ENCODE data around the gene TGFB2.

The TGFB2 gene

GRCh38 chr1:218468711-218469110 lies 123.6 kb downstream of the TGFB2 start:
- no peak overlapping the region for H2AK5ac ChIP-seq (ENCODE audit: low read length)
- no peak overlapping the region for H4K12ac ChIP-seq (ENCODE audit: low read depth, low read length)
- H3K27me3 ChIP-seq (ENCODE audit: insufficient read depth, low read length) = no peaks in the 10 kb centered on the region
- H3K4me2 ChIP-seq (ENCODE audit: low read length) = no peak overlapping the region
- no peak overlapping the region for H3K18ac ChIP-seq (ENCODE audit: low read length)
- no peak overlapping the region for H3K4me3 ChIP-seq (ENCODE audit: low read depth, low read length)
- no peak overlapping the region for H3K9ac ChIP-seq (ENCODE audit: low read length)
- H3K4me1 ChIP-seq (ENCODE audit: control insufficient read depth in 1 of 2, insufficient read depth in 2 of 2, low read length in 2 of 2) = no peaks in the 10 kb centered on the region
- no peak for DNase-seq
- H3K79me2 ChIP-seq (ENCODE audit: control insufficient read depth, insufficient read depth, low read length, poor library complexity) = no peaks in the 10 kb centered on the region
- no peak overlapping the region for H3K23ac ChIP-seq (ENCODE audit: low read length)
- no peak overlapping the region for H3K14ac ChIP-seq (ENCODE audit: low read length)
- WGBS (ENCODE audit: extremely low coverage, insufficient coverage, insufficient read length) = no CpG with 5 or more reads among the region's 4 CpGs
- no peak overlapping the region for H4K8ac ChIP-seq (ENCODE audit: low read depth, low read length)
- no peak overlapping the region for H2BK5ac ChIP-seq (ENCODE audit: low read depth, low read length, poor library complexity)
- H2BK12ac ChIP-seq (ENCODE audit: low read length) = peak overlapping the region; percentile 80
- no peak overlapping the region for H3K27ac ChIP-seq (ENCODE audit: low read depth, low read length)
- peaks cover 2% of the 10 kb centered on the region for H3K79me1 ChIP-seq (ENCODE audit: low read length)
- no peak overlapping the region for H4K91ac ChIP-seq (ENCODE audit: low read depth, low read length)
- H2BK120ac ChIP-seq (ENCODE audit: insufficient read depth, low read length, poor library complexity) = no peak overlapping the region
- H3K4ac ChIP-seq (ENCODE audit: low read depth, low read length) = no peak overlapping the region
- H2AFZ ChIP-seq (ENCODE audit: insufficient read depth, low read length, poor library complexity) = no peak overlapping the region
- no peaks in the 10 kb centered on the region for H3K36me3 ChIP-seq (ENCODE audit: control insufficient read depth in 1 of 2, insufficient read depth in 2 of 2, low read length in 2 of 2)
- H3K9me3 ChIP-seq (ENCODE audit: insufficient read depth, low read depth, low read length) = no peaks in the 10 kb centered on the region

DNA sequence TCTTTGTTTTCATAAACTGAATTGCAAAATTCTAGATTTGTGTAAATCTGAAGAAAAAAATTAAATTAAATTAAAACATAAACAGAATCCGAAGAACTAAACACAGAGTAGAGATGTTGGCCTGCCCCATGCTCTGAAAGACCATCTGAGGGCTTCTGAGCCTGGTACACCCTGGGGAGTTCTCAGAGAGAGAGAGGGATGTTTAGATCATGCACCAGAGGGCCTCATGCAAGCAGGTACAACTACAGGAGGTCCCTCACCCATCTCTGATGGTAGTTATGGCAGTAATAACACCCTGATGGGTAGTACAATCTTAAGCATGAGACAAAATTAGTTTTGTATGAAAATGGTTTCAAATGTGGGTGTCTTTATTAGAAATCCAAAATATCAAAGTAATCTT lies 127.7 kb downstream of the TGFB2 start:
- H2AFZ ChIP-seq (ENCODE audit: insufficient read depth, low read length, poor library complexity) = no peak overlapping the region
- no peak overlapping the region for H2BK5ac ChIP-seq (ENCODE audit: low read depth, low read length, poor library complexity)
- H3K27me3 ChIP-seq (ENCODE audit: insufficient read depth, low read length) = no peaks in the 10 kb centered on the region
- H3K18ac ChIP-seq (ENCODE audit: low read length) = no peak overlapping the region
- peak overlapping the region; percentile 11 for H4K8ac ChIP-seq (ENCODE audit: low read depth, low read length)
- no peak overlapping the region for H2BK120ac ChIP-seq (ENCODE audit: insufficient read depth, low read length, poor library complexity)
- peaks cover 4 to 10% of the 10 kb centered on the region in 2 experiments for H3K4me1 ChIP-seq (ENCODE audit: control insufficient read depth in 1 of 2, insufficient read depth in 2 of 2, low read length in 2 of 2)
- H3K27ac ChIP-seq (ENCODE audit: low read depth, low read length) = no peak overlapping the region
- peak overlapping the region; percentile 52 for H3K4ac ChIP-seq (ENCODE audit: low read depth, low read length)
- H3K4me2 ChIP-seq (ENCODE audit: low read length) = no peak overlapping the region
- peak overlapping the region; percentile 15 for H3K14ac ChIP-seq (ENCODE audit: low read length)
- no peak overlapping the region for H3K9ac ChIP-seq (ENCODE audit: low read length)
- no peaks in the 10 kb centered on the region for H3K36me3 ChIP-seq (ENCODE audit: control insufficient read depth in 1 of 2, insufficient read depth in 2 of 2, low read length in 2 of 2)
- H3K79me1 ChIP-seq (ENCODE audit: low read length) = peaks cover 8% of the 10 kb centered on the region
- no peak for DNase-seq
- no peaks in the 10 kb centered on the region for H3K79me2 ChIP-seq (ENCODE audit: control insufficient read depth, insufficient read depth, low read length, poor library complexity)
- no peak overlapping the region for H4K12ac ChIP-seq (ENCODE audit: low read depth, low read length)
- H3K9me3 ChIP-seq (ENCODE audit: insufficient read depth, low read depth, low read length) = no peaks in the 10 kb centered on the region
- no CpG with 5 or more reads among the region's 1 CpG for whole genome bisulfite sequencing (ENCODE audit: extremely low coverage, insufficient coverage, insufficient read length)
- H3K23ac ChIP-seq (ENCODE audit: low read length) = no peak overlapping the region
- peak overlapping the region; percentile 65 for H2BK12ac ChIP-seq (ENCODE audit: low read length)
- H4K91ac ChIP-seq (ENCODE audit: low read depth, low read length) = peak overlapping the region; percentile 5
- peak overlapping the region; percentile 47 for H2AK5ac ChIP-seq (ENCODE audit: low read length)
- H3K4me3 ChIP-seq (ENCODE audit: low read depth, low read length) = no peak overlapping the region

DNA sequence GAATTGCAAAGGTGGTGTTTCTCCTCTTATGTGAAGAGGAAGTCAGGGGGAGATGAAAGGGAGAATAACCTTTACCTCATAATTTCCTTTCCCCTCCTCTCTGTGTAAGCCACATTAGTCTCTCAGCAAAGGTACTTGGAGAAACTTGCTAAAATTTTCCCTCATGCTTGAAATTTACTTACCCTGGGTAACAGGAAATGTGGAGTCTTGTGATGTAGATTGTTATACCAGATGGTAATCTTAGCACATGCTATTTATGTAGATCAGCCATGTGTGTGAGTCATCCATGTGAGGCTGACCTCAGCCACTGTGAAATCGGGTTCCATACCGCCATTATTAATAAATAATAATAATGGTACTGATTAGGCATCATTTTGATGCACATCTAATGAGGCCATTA lies 128.4 kb downstream of the TGFB2 start:
- Histone ChIP-seq H2BK12ac (ENCODE audit: low read length) (no peak overlapping the region), H3K4me1 (ENCODE audit: control insufficient read depth in 1 of 2, insufficient read depth in 2 of 2, low read length in 2 of 2) (peaks cover 4 to 10% of the 10 kb centered on the region in 2 experiments), H3K14ac (ENCODE audit: low read length) (no peak overlapping the region), H3K36me3 (ENCODE audit: control insufficient read depth in 1 of 2, insufficient read depth in 2 of 2, low read length in 2 of 2) (no peaks in the 10 kb centered on the region), H3K4ac (ENCODE audit: low read depth, low read length) (no peak overlapping the region), H3K27ac (ENCODE audit: low read depth, low read length) (no peak overlapping the region), H4K91ac (ENCODE audit: low read depth, low read length) (no peak overlapping the region), H3K9ac (ENCODE audit: low read length) (no peak overlapping the region), H3K79me1 (ENCODE audit: low read length) (peaks cover 8% of the 10 kb centered on the region), H3K79me2 (ENCODE audit: control insufficient read depth, insufficient read depth, low read length, poor library complexity) (no peaks in the 10 kb centered on the region), H3K18ac (ENCODE audit: low read length) (no peak overlapping the region), H2AFZ (ENCODE audit: insufficient read depth, low read length, poor library complexity) (no peak overlapping the region), H3K4me3 (ENCODE audit: low read depth, low read length) (no peak overlapping the region), H2BK5ac (ENCODE audit: low read depth, low read length, poor library complexity) (no peak overlapping the region), H4K12ac (ENCODE audit: low read depth, low read length) (no peak overlapping the region), H2AK5ac (ENCODE audit: low read length) (no peak overlapping the region), H3K4me2 (ENCODE audit: low read length) (no peak overlapping the region), H3K27me3 (ENCODE audit: insufficient read depth, low read length) (no peaks in the 10 kb centered on the region), H2BK120ac (ENCODE audit: insufficient read depth, low read length, poor library complexity) (no peak overlapping the region), H4K8ac (ENCODE audit: low read depth, low read length) (no peak overlapping the region), H3K23ac (ENCODE audit: low read length) (no peak overlapping the region), H3K9me3 (ENCODE audit: insufficient read depth, low read depth, low read length) (no peaks in the 10 kb centered on the region)
- WGBS (ENCODE audit: extremely low coverage, insufficient coverage, insufficient read length) = no CpG with 5 or more reads among the region's 2 CpGs
- DNase-seq = peak in 1 of 2 donors; percentile 53

DNA sequence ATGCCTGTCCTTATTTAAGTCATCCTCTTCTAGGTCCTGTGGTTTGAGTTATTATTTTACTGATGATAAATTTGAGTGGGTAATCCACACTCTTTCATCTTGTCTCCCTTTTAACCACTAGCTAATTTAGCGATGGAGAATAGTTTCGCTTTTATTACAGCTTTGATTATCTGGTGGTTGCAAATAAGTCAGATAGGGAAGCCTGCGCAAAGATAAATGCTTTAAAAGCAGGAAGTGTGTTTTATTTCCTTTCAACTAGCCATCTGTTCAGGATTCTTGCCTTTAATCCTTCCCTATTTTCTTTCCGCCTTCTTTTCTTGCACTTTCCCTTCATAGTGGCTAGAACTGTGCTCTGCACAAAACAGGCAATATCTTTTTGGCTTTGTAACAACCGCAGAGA lies 129.0 kb downstream of the TGFB2 start:
- no peaks in the 10 kb centered on the region for H3K27me3 ChIP-seq (ENCODE audit: insufficient read depth, low read length)
- H3K36me3 ChIP-seq (ENCODE audit: control insufficient read depth in 1 of 2, insufficient read depth in 2 of 2, low read length in 2 of 2) = no peaks in the 10 kb centered on the region
- no peak overlapping the region for H4K91ac ChIP-seq (ENCODE audit: low read depth, low read length)
- H2AFZ ChIP-seq (ENCODE audit: insufficient read depth, low read length, poor library complexity) = no peak overlapping the region
- no peak for DNase-seq
- no peak overlapping the region for H3K4me2 ChIP-seq (ENCODE audit: low read length)
- no peak overlapping the region for H3K4me3 ChIP-seq (ENCODE audit: low read depth, low read length)
- H2BK5ac ChIP-seq (ENCODE audit: low read depth, low read length, poor library complexity) = no peak overlapping the region
- H4K12ac ChIP-seq (ENCODE audit: low read depth, low read length) = no peak overlapping the region
- no peaks in the 10 kb centered on the region for H3K9me3 ChIP-seq (ENCODE audit: insufficient read depth, low read depth, low read length)
- H3K18ac ChIP-seq (ENCODE audit: low read length) = no peak overlapping the region
- no peak overlapping the region for H2BK120ac ChIP-seq (ENCODE audit: insufficient read depth, low read length, poor library complexity)
- no peak overlapping the region for H3K14ac ChIP-seq (ENCODE audit: low read length)
- H3K9ac ChIP-seq (ENCODE audit: low read length) = no peak overlapping the region
- no peaks in the 10 kb centered on the region for H3K79me2 ChIP-seq (ENCODE audit: control insufficient read depth, insufficient read depth, low read length, poor library complexity)
- H3K27ac ChIP-seq (ENCODE audit: low read depth, low read length) = no peak overlapping the region
- no peak overlapping the region for H2AK5ac ChIP-seq (ENCODE audit: low read length)
- H4K8ac ChIP-seq (ENCODE audit: low read depth, low read length) = no peak overlapping the region
- H3K4me1 ChIP-seq (ENCODE audit: control insufficient read depth in 1 of 2, insufficient read depth in 2 of 2, low read length in 2 of 2) = peaks cover 4 to 10% of the 10 kb centered on the region in 2 experiments
- WGBS (ENCODE audit: extremely low coverage, insufficient coverage, insufficient read length) = no CpG with 5 or more reads among the region's 5 CpGs
- H2BK12ac ChIP-seq (ENCODE audit: low read length) = no peak overlapping the region
- no peak overlapping the region for H3K23ac ChIP-seq (ENCODE audit: low read length)
- peaks cover 8% of the 10 kb centered on the region for H3K79me1 ChIP-seq (ENCODE audit: low read length)
- no peak overlapping the region for H3K4ac ChIP-seq (ENCODE audit: low read depth, low read length)

All from trophoblast cell (in vitro differentiated cells and primary cell).